Brain pericyte (primary cell): ENCODE results near the gene MIB2.

Experiments
- DNase-seq: peaks from one replicate; pipeline ENCODE4 v3.0.0-alpha.2; 2012; ENCODE audit warnings: low read depth, low spot score

Gene MIB2

DNA sequence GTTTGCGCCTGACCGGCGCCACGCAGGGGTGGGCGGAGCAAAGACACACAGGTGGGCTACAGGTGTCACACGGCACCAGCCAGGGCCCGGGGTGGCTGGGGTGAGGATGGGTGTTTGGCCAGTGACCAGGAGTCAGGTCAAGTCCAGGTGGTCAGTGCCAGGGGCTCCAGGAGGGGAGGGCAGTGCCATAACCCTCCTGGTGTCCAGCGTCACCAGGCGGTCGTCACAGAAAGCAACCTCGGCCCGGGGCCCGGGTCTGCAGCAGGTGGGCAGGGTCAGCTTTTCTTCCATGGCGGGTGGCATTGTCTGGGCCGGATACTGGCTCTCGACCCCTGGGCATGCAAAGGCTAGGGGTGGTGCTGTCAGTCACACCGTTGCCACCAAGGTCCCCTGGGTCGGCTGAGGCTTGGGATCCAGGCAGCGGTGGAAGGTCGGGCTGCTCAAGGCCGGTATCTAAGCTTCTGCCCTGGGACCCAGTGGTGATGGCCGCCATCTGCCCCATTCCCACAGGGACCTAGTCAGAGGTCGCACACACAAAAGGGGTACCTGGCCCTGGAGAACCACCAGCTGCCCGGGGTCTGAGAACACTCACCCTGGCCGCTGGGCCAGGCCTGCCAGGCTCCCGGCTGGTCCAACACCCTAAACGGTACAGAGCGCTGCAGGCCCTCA, 17.1 kb upstream of the MIB2 start:
- no peak for DNase-seq

DNA sequence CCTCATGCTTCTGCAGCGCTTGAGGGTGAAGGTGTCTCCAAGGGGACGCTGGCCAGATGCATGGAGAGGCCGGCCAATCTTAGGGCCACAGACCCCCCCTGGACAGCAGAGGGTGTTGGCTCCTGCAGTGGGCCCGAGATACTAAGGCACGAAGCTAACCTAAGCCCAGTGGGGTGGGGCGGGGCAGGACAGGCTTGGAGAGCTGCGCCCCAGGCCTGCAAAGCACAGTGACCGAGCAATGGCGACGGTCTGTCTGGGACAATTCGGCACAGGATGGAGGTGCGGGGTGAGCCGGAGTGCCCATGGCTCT, 16.6 kb upstream of the MIB2 start:
- no peak for DNase-seq

DNA sequence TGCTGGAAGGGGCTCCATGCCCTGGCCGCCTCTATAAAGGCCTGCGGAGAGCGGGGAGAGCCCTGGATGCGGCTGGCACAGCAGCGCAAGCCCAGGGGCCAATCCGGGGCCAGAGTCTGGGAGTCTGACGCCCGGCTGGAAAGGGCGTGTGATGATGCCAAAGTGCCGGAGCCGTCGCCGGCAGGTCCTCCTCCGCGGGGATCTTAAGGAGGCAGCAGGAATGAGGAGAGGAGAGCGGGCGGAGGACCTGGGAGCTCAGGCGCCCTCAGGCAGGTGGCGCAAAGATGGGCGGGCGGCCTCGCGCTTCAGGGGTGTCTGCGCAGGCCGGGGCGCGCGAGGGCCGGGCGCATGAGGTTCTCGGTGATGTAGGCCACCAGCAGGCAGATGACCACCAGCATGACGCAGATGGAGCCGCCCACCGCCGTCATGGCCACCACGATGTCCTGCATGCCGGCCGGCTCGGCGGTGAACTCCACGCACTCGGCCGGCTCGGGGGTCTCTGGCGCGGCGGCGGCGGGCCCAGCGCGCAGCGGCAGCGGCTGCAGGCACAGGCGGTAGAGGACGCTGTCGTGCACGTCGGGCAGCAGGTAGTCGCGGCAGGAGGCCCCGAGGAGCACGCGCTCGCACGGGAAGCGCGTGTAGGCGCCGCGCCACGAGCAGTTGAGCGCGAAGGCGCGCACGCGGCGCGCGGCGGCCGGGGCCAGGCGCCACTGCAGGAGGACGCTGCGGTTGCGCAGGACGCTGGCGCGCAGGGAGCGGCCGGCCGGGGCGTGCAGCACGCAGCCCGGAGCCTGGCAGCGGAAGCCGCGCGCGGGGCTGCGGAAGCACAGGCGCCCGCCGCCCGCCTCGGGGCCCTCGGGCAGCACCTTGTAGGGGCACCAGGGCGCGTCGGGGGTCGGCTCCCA, 16.0 kb upstream of the MIB2 start:
- no peak for DNase-seq

- no peak for DNase-seq
Measured at GRCh38 chr1:1599935-1600860, 15.1 kb upstream of the MIB2 start, which contains the start of gene FNDC10. Gene FNDC10, minus strand, starts transcription at chr1:1600135. Its CDS starts 120 bp downstream, at chr1:1600015.

GRCh38 chr1:1600861-1601563, 14.3 kb upstream of the MIB2 start:
- no peak for DNase-seq

- DNase-seq: no peak
Measured at GRCh38 chr1:1601564-1602303, 13.6 kb upstream of the MIB2 start.

- no peak for DNase-seq
Measured at GRCh38 chr1:1602304-1602967, 12.9 kb upstream of the MIB2 start.

- no peak for DNase-seq
Measured at GRCh38 chr1:1602968-1603506, 12.3 kb upstream of the MIB2 start.

DNA sequence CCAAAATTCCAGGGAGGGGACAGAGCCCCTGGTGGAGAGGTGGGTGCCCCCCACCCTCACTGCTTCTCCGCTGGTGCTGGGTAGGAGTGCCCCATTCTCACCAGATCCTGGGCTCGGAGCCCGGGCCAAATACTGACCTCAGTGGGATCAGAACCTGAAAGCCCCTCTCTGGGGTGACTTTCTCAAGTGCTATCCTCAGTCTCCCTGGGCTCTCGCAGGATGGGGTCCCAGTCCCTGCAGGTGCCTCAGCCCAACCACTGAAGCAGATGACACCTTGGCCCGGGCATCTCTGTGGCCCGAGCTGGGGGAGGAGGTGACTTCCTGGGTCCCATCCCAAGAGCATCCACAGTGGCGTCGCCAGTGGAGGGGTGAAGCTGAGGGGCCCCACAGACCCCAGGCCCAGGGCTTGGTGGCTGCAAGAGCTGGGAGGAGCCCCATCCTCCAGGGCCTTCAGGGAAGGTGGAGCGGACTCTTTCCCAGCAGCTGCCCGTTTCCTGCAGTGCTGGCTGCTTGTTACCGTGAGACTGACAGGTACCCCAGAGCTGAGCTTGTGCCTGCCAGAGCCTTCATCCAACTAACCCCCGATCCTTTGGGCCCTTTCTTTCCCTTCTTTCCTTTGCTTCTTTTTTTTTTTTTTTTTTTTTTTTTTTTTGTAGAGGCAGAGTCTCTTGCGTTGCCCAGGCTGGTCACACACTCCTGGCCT, 11.5 kb upstream of the MIB2 start:
- DNase-seq: no peak

- DNase-seq: no peak
Measured at GRCh38 chr1:1604374-1605033, 10.8 kb upstream of the MIB2 start.

GRCh38 chr1:1605034-1605591, 10.2 kb upstream of the MIB2 start:
- DNase-seq: no peak

DNA sequence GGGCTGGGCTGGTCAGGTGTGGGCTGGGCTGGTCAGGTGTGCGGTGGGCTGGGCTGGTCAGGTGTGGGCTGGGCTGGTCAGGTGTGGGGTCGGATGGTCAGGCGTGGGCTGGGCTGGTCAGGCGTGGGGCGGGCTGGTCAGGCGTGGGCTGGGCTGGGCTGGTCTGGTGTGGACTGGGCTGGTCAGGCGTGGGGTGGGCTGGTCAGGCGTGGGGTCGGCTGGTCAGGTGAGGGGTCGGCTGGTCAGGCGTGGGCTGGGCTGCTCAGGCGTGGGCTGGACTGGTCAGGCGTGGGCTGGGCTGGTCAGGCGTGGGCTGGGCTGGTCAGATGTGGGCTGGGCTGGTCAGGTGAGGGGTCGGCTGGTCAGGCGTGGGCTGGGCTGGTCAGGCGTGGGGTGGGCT, 9.6 kb upstream of the MIB2 start:
- DNase-seq: no peak

DNA sequence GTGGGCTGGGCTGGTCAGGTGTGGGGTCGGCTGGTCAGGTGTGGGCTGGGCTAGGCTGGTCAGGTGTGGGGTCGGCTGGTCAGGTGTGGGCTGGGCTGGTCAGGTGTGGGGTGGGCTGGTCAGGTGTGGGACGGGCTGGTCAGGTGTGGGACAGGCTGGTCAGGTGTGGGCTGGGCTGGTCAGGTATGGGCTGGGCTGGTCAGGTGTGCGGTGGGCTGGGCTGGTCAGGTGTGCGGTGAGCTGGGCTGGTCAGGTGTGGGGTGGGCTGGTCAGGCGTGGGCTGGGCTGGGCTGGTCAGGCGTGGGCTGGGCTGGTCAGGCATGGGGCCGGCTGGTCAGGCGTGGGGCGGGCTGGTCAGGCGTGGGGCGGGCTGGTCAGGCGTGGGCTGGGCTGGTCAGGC, 9.1 kb upstream of the MIB2 start:
- no peak for DNase-seq

GRCh38 chr1:1609822-1610485, 5.3 kb upstream of the MIB2 start:
- DNase-seq: no peak

DNA sequence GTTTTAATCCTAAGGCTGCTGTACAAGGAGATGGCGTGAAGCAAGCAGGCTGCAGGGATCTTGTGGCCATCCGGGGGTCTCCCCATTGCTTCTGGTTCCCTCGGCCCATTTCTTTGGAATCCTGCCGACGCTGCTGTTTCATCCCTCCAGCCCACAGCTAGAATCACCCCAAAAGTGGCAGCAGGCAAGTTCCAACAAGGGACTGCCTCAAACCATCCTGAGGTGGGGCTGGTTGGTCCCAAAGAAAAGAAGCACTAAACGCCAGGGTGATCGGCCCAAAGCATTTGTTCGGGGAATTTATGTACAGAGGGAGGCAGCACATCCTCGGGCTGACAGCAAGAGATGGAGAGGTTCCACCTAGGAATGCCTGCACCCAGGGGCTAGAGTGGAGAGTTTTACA, 4.5 kb upstream of the MIB2 start:
- no peak for DNase-seq

GRCh38 chr1:1612104-1612400, 3.2 kb upstream of the MIB2 start:
- no peak for DNase-seq

DNA sequence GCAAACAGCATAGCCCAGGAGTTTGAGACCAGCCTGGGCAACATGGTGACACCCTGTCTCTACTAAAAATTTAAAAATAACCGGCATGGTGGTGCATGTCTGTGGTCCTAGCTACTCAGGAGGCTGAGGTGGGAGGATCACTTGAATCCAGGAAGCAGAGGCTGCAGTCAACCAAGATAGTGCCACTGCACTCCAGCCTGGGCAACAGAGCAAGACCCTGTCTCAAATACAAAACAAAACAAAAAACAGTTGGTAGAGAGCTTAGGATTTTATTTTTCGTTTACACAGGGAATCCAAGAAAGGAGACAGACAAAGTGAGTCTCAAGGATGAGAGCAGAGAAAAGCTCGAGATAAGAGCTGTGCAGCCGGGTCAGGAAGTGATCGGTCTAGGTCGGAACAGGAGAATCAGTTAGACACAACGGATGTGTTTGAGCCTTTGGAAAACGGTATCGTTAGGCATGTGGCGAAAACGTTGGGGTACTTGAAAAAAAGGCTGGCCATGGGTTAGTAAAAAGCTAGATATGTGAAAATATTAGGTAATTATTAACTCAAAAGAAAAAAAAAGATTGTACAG, 1.7 kb upstream of the MIB2 start:
- no peak for DNase-seq
